GM12892 (cell line): ENCODE results near the gene FARP1.

Experiments used
- POLR2AphosphoS5 ChIP-seq: IDR thresholded peaks from 2 replicates; pipeline ENCODE4 v1.6.1; 2011; ENCODE audit warnings: low read depth, low read length, control low read depth
- TAF1 ChIP-seq: IDR thresholded peaks from 2 replicates; pipeline ENCODE4 v1.6.1; 2011; ENCODE audit warnings: low read depth, mild to moderate bottlenecking, control low read depth, low read length, borderline replicate concordance

DNA sequence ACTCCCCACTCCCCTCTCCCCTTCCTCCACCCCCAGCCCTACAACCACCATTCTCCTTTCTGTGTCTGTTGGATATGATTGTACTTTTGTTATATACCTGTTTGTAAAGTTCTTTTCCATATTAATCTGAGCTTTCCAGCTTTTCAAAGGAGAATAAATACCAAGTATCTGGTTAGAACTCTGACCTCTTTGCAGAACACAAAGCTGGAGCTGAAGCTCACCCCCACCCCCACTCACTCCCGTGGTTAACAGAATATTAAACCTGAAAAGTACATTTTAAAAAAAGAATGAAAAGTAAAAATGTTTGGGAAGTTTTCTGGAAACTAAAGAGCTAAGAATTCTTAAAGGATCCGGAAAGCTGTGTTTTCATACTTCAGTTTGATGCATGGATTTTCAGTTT is 189.3 kb downstream of the FARP1 start:
- TF ChIP-seq TAF1 (no peak), POLR2AphosphoS5 (no peak)
